Measurements from ENCODE around the gene NECTIN4.
A peak's percentile ranks its signal among the peaks of the same experiment; 100 is the strongest.
"Not testable (repeated sequence)": the region's sequence is repeated elsewhere in the genome, so short reads cannot be mapped to it uniquely, and the experiment has no call there.

Gene NECTIN4

GRCh38 chr1:161031874-161032273 is 57.5 kb downstream of the NECTIN4 start:
- no peak for DNase-seq

- DNase-seq, result not testable (repeated sequence)
Measured at GRCh38 chr1:161029466-161029865, 59.9 kb downstream of the NECTIN4 start.

- DNase-seq, result not testable (repeated sequence)
Measured at GRCh38 chr1:161026954-161027353, 62.4 kb downstream of the NECTIN4 start.

GRCh38 chr1:161022432-161022831 is 66.9 kb downstream of the NECTIN4 start:
- not testable (repeated sequence) for DNase-seq

GRCh38 chr1:161021970-161022353 is 67.4 kb downstream of the NECTIN4 start:
- DNase-seq, result no peak

- peak in 29 of 51 donors; percentile 8 to 74 (median 34) for DNase-seq
Measured at GRCh38 chr1:161021165-161021969, 68.0 kb downstream of the NECTIN4 start.
